Transverse colon (tissue), 4 donors: ENCODE measurements around the gene RAB11FIP5.

ENCODE experiments used
- EP300 ChIP-seq: sonication (generic); formaldehyde crosslinking; IDR thresholded peaks from one replicate; pipeline ENCODE4 v1.6.1; 2017; ENCODE audit warnings: antibody characterized with exemption, low read depth
- POLR2A ChIP-seq: fragments of 450-650 bp; IDR thresholded peaks from one replicate; pipeline ENCODE4 v1.6.1; 2016; ENCODE audit warnings: antibody characterized with exemption, mild to moderate bottlenecking, moderate library complexity
- POLR2AphosphoS5 ChIP-seq, 3 donors: sonication (generic); formaldehyde crosslinking; IDR thresholded peaks; one replicate each; pipeline ENCODE4 v1.6.1; 2016; ENCODE audit warnings: antibody characterized with exemption in 3 of 3
- TF ChIP-seq, protein P1 (sequence below), 5 experiments: fragments of 200-600 bp in 3 of 5; fragments of 450-650 bp in 2 of 5; sonication (generic) in 3 of 5; IDR thresholded peaks; 1 replicate in 2 of 5; 2 replicates in 3 of 5; pipeline ENCODE4 v1.5.1; 2016 to 2017; ENCODE audit warnings: antibody characterized with exemption in 5 of 5, inconsistent platforms in 3 of 5, mild to moderate bottlenecking in 2 of 5, moderate library complexity in 1 of 5

GRCh38 chr2:73088211-73088610 lies 24.5 kb downstream of the RAB11FIP5 start:
- TF ChIP-seq POLR2A, result no peak
- TF ChIP-seq, protein P1, sequence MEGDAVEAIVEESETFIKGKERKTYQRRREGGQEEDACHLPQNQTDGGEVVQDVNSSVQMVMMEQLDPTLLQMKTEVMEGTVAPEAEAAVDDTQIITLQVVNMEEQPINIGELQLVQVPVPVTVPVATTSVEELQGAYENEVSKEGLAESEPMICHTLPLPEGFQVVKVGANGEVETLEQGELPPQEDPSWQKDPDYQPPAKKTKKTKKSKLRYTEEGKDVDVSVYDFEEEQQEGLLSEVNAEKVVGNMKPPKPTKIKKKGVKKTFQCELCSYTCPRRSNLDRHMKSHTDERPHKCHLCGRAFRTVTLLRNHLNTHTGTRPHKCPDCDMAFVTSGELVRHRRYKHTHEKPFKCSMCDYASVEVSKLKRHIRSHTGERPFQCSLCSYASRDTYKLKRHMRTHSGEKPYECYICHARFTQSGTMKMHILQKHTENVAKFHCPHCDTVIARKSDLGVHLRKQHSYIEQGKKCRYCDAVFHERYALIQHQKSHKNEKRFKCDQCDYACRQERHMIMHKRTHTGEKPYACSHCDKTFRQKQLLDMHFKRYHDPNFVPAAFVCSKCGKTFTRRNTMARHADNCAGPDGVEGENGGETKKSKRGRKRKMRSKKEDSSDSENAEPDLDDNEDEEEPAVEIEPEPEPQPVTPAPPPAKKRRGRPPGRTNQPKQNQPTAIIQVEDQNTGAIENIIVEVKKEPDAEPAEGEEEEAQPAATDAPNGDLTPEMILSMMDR (IDR thresholded peaks at IDR 0.05), result no peak
- no peak for TF ChIP-seq POLR2AphosphoS5 (IDR thresholded peaks at IDR 0.05)
- no peak for TF ChIP-seq EP300
